ENCODE data around the gene SERHL2.
"Not testable (repeated sequence)": the region's sequence is repeated elsewhere in the genome, so short reads cannot be mapped to it uniquely, and the experiment has no call there.

DNA sequence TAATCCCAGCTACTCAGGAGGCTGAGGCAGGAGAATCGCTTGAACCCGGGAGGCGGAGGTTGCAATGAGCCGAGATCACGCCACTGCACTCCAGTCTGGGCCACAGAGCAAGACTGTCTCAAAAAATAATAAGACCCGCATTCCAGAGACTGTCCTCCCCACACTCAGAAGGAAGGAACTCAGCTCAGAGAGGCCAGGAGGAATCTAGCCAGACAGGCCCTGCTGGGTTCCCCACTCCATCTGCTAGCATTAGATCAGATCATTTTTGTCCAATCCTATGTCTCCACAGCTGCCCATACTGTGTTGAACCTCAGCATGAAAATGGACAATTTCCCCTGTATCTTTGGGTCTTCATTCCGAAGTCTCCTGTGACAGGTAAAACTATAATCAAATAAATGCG is 24.3 kb upstream of the SERHL2 start:
- TF ChIP-seq, protein P1, sequence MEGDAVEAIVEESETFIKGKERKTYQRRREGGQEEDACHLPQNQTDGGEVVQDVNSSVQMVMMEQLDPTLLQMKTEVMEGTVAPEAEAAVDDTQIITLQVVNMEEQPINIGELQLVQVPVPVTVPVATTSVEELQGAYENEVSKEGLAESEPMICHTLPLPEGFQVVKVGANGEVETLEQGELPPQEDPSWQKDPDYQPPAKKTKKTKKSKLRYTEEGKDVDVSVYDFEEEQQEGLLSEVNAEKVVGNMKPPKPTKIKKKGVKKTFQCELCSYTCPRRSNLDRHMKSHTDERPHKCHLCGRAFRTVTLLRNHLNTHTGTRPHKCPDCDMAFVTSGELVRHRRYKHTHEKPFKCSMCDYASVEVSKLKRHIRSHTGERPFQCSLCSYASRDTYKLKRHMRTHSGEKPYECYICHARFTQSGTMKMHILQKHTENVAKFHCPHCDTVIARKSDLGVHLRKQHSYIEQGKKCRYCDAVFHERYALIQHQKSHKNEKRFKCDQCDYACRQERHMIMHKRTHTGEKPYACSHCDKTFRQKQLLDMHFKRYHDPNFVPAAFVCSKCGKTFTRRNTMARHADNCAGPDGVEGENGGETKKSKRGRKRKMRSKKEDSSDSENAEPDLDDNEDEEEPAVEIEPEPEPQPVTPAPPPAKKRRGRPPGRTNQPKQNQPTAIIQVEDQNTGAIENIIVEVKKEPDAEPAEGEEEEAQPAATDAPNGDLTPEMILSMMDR (IDR thresholded peaks at IDR 0.05), result not testable (repeated sequence)
- not testable (repeated sequence) for TF ChIP-seq YY1 (IDR thresholded peaks at IDR 0.05; ENCODE audit: low read depth); MXI1 (IDR thresholded peaks at IDR 0.05; ENCODE audit: low read depth, low read length); EP300 (IDR thresholded peaks at IDR 0.05; ENCODE audit: borderline replicate concordance in 1 of 2, low read depth in 1 of 2, low read length in 1 of 2); SIN3A (IDR thresholded peaks at IDR 0.05; ENCODE audit: borderline replicate concordance, low read depth, low read length); FOXM1 (IDR thresholded peaks at IDR 0.05; ENCODE audit: low read depth); JUND (IDR thresholded peaks at IDR 0.05); TAF1 (IDR thresholded peaks at IDR 0.05; ENCODE audit: borderline replicate concordance, low read depth, low read length); RCOR1 (IDR thresholded peaks at IDR 0.05; ENCODE audit: low read length)
- TF ChIP-seq, protein P2, sequence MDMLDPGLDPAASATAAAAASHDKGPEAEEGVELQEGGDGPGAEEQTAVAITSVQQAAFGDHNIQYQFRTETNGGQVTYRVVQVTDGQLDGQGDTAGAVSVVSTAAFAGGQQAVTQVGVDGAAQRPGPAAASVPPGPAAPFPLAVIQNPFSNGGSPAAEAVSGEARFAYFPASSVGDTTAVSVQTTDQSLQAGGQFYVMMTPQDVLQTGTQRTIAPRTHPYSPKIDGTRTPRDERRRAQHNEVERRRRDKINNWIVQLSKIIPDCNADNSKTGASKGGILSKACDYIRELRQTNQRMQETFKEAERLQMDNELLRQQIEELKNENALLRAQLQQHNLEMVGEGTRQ (IDR thresholded peaks at IDR 0.05; ENCODE audit: borderline replicate concordance, low read depth, low read length), result not testable (repeated sequence)
- TF ChIP-seq, protein P3, sequence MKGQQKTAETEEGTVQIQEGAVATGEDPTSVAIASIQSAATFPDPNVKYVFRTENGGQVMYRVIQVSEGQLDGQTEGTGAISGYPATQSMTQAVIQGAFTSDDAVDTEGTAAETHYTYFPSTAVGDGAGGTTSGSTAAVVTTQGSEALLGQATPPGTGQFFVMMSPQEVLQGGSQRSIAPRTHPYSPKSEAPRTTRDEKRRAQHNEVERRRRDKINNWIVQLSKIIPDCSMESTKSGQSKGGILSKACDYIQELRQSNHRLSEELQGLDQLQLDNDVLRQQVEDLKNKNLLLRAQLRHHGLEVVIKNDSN (IDR thresholded peaks at IDR 0.05; ENCODE audit: borderline replicate concordance, low read depth), result not testable (repeated sequence)
- TF ChIP-seq, protein P4, sequence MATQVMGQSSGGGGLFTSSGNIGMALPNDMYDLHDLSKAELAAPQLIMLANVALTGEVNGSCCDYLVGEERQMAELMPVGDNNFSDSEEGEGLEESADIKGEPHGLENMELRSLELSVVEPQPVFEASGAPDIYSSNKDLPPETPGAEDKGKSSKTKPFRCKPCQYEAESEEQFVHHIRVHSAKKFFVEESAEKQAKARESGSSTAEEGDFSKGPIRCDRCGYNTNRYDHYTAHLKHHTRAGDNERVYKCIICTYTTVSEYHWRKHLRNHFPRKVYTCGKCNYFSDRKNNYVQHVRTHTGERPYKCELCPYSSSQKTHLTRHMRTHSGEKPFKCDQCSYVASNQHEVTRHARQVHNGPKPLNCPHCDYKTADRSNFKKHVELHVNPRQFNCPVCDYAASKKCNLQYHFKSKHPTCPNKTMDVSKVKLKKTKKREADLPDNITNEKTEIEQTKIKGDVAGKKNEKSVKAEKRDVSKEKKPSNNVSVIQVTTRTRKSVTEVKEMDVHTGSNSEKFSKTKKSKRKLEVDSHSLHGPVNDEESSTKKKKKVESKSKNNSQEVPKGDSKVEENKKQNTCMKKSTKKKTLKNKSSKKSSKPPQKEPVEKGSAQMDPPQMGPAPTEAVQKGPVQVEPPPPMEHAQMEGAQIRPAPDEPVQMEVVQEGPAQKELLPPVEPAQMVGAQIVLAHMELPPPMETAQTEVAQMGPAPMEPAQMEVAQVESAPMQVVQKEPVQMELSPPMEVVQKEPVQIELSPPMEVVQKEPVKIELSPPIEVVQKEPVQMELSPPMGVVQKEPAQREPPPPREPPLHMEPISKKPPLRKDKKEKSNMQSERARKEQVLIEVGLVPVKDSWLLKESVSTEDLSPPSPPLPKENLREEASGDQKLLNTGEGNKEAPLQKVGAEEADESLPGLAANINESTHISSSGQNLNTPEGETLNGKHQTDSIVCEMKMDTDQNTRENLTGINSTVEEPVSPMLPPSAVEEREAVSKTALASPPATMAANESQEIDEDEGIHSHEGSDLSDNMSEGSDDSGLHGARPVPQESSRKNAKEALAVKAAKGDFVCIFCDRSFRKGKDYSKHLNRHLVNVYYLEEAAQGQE (IDR thresholded peaks at IDR 0.05; ENCODE audit: low read depth, low read length), result not testable (repeated sequence)
- TF ChIP-seq, protein P5, sequence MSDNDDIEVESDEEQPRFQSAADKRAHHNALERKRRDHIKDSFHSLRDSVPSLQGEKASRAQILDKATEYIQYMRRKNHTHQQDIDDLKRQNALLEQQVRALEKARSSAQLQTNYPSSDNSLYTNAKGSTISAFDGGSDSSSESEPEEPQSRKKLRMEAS (IDR thresholded peaks at IDR 0.05; ENCODE audit: low read depth), result not testable (repeated sequence)
